Measurements from ENCODE around the gene CAMSAP1. TPM values are rescaled to one million over a fixed set of nuclear protein-coding genes. Genes with fewer than 3 reads are reported as not detected.

CAMSAP1 gene
- polyA plus RNA-seq, 2 donors, result 14.0 to 18.4 TPM

GRCh38 chr9:135798263-135798585 is 109.1 kb downstream of the CAMSAP1 start:
- Histone ChIP-seq H3K4me3 (ENCODE audit: low read depth in 1 of 2, low read length in 2 of 2) (no peak overlapping the region), H3K27ac (ENCODE audit: low read depth in 2 of 2, low read length in 1 of 2) (no peak overlapping the region), H3K4me1 (ENCODE audit: control insufficient read depth in 2 of 2, insufficient read depth in 2 of 2, low read length in 1 of 2) (peaks cover 0 to 3% of the 10 kb centered on the region in 2 donors), H3K27me3 (ENCODE audit: control insufficient read depth in 1 of 2, insufficient read depth in 2 of 2, low read length in 2 of 2) (no peaks in the 10 kb centered on the region), H3K36me3 (ENCODE audit: control insufficient read depth in 2 of 2, insufficient read depth in 2 of 2, low read length in 1 of 2) (peaks cover 0 to 2% of the 10 kb centered on the region in 2 donors), H3K9me3 (ENCODE audit: control insufficient read depth in 2 of 2, insufficient read depth in 1 of 2, low read depth in 1 of 2, low read length in 1 of 2) (no peaks in the 10 kb centered on the region)
- WGBS, 2 donors, result 77 to 82% methylated on average over 10 of the region's 10 CpGs

GRCh38 chr9:135797507-135798262 is 109.7 kb downstream of the CAMSAP1 start:
- H3K9me3 ChIP-seq (ENCODE audit: control insufficient read depth in 2 of 2, insufficient read depth in 1 of 2, low read depth in 1 of 2, low read length in 1 of 2), result no peaks in the 10 kb centered on the region
- 40 to 41% methylated on average over 24 of the region's 24 CpGs for WGBS, 2 donors
- H3K36me3 ChIP-seq (ENCODE audit: control insufficient read depth in 2 of 2, insufficient read depth in 2 of 2, low read length in 1 of 2), result peaks cover 0 to 2% of the 10 kb centered on the region in 2 donors
- H3K4me1 ChIP-seq (ENCODE audit: control insufficient read depth in 2 of 2, insufficient read depth in 2 of 2, low read length in 1 of 2), result peaks cover 0 to 3% of the 10 kb centered on the region in 2 donors
- H3K4me3 ChIP-seq (ENCODE audit: low read depth in 1 of 2, low read length in 2 of 2), result no peak overlapping the region
- no peak overlapping the region for H3K27ac ChIP-seq (ENCODE audit: low read depth in 2 of 2, low read length in 1 of 2)
- no peaks in the 10 kb centered on the region for H3K27me3 ChIP-seq (ENCODE audit: control insufficient read depth in 1 of 2, insufficient read depth in 2 of 2, low read length in 2 of 2)

GRCh38 chr9:135796784-135797485 is 110.4 kb downstream of the CAMSAP1 start:
- Histone ChIP-seq H3K4me3 (ENCODE audit: low read depth in 1 of 2, low read length in 2 of 2) (no peak overlapping the region), H3K27ac (ENCODE audit: low read depth in 2 of 2, low read length in 1 of 2) (no peak overlapping the region), H3K36me3 (ENCODE audit: control insufficient read depth in 2 of 2, insufficient read depth in 2 of 2, low read length in 1 of 2) (peaks cover 0 to 2% of the 10 kb centered on the region in 2 donors), H3K9me3 (ENCODE audit: control insufficient read depth in 2 of 2, insufficient read depth in 1 of 2, low read depth in 1 of 2, low read length in 1 of 2) (no peaks in the 10 kb centered on the region), H3K27me3 (ENCODE audit: control insufficient read depth in 1 of 2, insufficient read depth in 2 of 2, low read length in 2 of 2) (no peaks in the 10 kb centered on the region), H3K4me1 (ENCODE audit: control insufficient read depth in 2 of 2, insufficient read depth in 2 of 2, low read length in 1 of 2) (peaks cover 0 to 3% of the 10 kb centered on the region in 2 donors)
- 56 to 65% methylated on average over 18 to 22 of the region's 22 CpGs for WGBS, 2 donors

GRCh38 chr9:135795391-135795790 is 112.0 kb downstream of the CAMSAP1 start:
- 83 to 85% methylated on average over 4 of the region's 4 CpGs for WGBS, 2 donors
- Histone ChIP-seq H3K36me3 (ENCODE audit: control insufficient read depth in 2 of 2, insufficient read depth in 2 of 2, low read length in 1 of 2) (peaks cover 0 to 2% of the 10 kb centered on the region in 2 donors), H3K4me1 (ENCODE audit: control insufficient read depth in 2 of 2, insufficient read depth in 2 of 2, low read length in 1 of 2) (peaks cover 0 to 3% of the 10 kb centered on the region in 2 donors), H3K27ac (ENCODE audit: low read depth in 2 of 2, low read length in 1 of 2) (no peak overlapping the region), H3K9me3 (ENCODE audit: control insufficient read depth in 2 of 2, insufficient read depth in 1 of 2, low read depth in 1 of 2, low read length in 1 of 2) (no peaks in the 10 kb centered on the region), H3K4me3 (ENCODE audit: low read depth in 1 of 2, low read length in 2 of 2) (no peak overlapping the region), H3K27me3 (ENCODE audit: control insufficient read depth in 1 of 2, insufficient read depth in 2 of 2, low read length in 2 of 2) (no peaks in the 10 kb centered on the region)

- 82 to 85% methylated on average over 15 of the region's 15 CpGs for WGBS, 2 donors
- H3K4me3 ChIP-seq (ENCODE audit: low read depth in 1 of 2, low read length in 2 of 2), result no peak overlapping the region
- H3K27me3 ChIP-seq (ENCODE audit: control insufficient read depth in 1 of 2, insufficient read depth in 2 of 2, low read length in 2 of 2), result no peaks in the 10 kb centered on the region
- peaks cover 0 to 3% of the 10 kb centered on the region in 2 donors for H3K4me1 ChIP-seq (ENCODE audit: control insufficient read depth in 2 of 2, insufficient read depth in 2 of 2, low read length in 1 of 2)
- peaks cover 0 to 2% of the 10 kb centered on the region in 2 donors for H3K36me3 ChIP-seq (ENCODE audit: control insufficient read depth in 2 of 2, insufficient read depth in 2 of 2, low read length in 1 of 2)
- H3K9me3 ChIP-seq (ENCODE audit: control insufficient read depth in 2 of 2, insufficient read depth in 1 of 2, low read depth in 1 of 2, low read length in 1 of 2), result no peaks in the 10 kb centered on the region
- H3K27ac ChIP-seq (ENCODE audit: low read depth in 2 of 2, low read length in 1 of 2), result no peak overlapping the region
Measured at GRCh38 chr9:135794361-135794885, 112.9 kb downstream of the CAMSAP1 start.

- H3K9me3 ChIP-seq (ENCODE audit: control insufficient read depth in 2 of 2, insufficient read depth in 1 of 2, low read depth in 1 of 2, low read length in 1 of 2), result no peaks in the 10 kb centered on the region
- H3K4me3 ChIP-seq (ENCODE audit: low read depth in 1 of 2, low read length in 2 of 2), result no peak overlapping the region
- WGBS, 2 donors, result 77 to 88% methylated on average over 7 of the region's 7 CpGs
- no peaks in the 10 kb centered on the region for H3K36me3 ChIP-seq (ENCODE audit: control insufficient read depth in 2 of 2, insufficient read depth in 2 of 2, low read length in 1 of 2)
- no peaks in the 10 kb centered on the region for H3K27me3 ChIP-seq (ENCODE audit: control insufficient read depth in 1 of 2, insufficient read depth in 2 of 2, low read length in 2 of 2)
- peaks cover 0 to 3% of the 10 kb centered on the region in 2 donors for H3K4me1 ChIP-seq (ENCODE audit: control insufficient read depth in 2 of 2, insufficient read depth in 2 of 2, low read length in 1 of 2)
- no peak overlapping the region for H3K27ac ChIP-seq (ENCODE audit: low read depth in 2 of 2, low read length in 1 of 2)
Measured at GRCh38 chr9:135794057-135794335, 113.3 kb downstream of the CAMSAP1 start.

GRCh38 chr9:135793221-135794056 is 113.9 kb downstream of the CAMSAP1 start:
- H3K27me3 ChIP-seq (ENCODE audit: control insufficient read depth in 1 of 2, insufficient read depth in 2 of 2, low read length in 2 of 2), result no peaks in the 10 kb centered on the region
- H3K27ac ChIP-seq (ENCODE audit: low read depth in 2 of 2, low read length in 1 of 2), result no peak overlapping the region
- WGBS, 2 donors, result 77 to 84% methylated on average over 15 to 16 of the region's 16 CpGs
- no peaks in the 10 kb centered on the region for H3K36me3 ChIP-seq (ENCODE audit: control insufficient read depth in 2 of 2, insufficient read depth in 2 of 2, low read length in 1 of 2)
- H3K9me3 ChIP-seq (ENCODE audit: control insufficient read depth in 2 of 2, insufficient read depth in 1 of 2, low read depth in 1 of 2, low read length in 1 of 2), result no peaks in the 10 kb centered on the region
- peaks cover 0 to 3% of the 10 kb centered on the region in 2 donors for H3K4me1 ChIP-seq (ENCODE audit: control insufficient read depth in 2 of 2, insufficient read depth in 2 of 2, low read length in 1 of 2)
- no peak overlapping the region for H3K4me3 ChIP-seq (ENCODE audit: low read depth in 1 of 2, low read length in 2 of 2)

GRCh38 chr9:135792268-135793128 is 114.8 kb downstream of the CAMSAP1 start:
- 77 to 78% methylated on average over 31 of the region's 31 CpGs for WGBS, 2 donors
- Histone ChIP-seq H3K9me3 (ENCODE audit: control insufficient read depth in 2 of 2, insufficient read depth in 1 of 2, low read depth in 1 of 2, low read length in 1 of 2) (no peaks in the 10 kb centered on the region), H3K27me3 (ENCODE audit: control insufficient read depth in 1 of 2, insufficient read depth in 2 of 2, low read length in 2 of 2) (no peaks in the 10 kb centered on the region), H3K36me3 (ENCODE audit: control insufficient read depth in 2 of 2, insufficient read depth in 2 of 2, low read length in 1 of 2) (no peaks in the 10 kb centered on the region), H3K4me3 (ENCODE audit: low read depth in 1 of 2, low read length in 2 of 2) (no peak overlapping the region), H3K27ac (ENCODE audit: low read depth in 2 of 2, low read length in 1 of 2) (no peak overlapping the region), H3K4me1 (ENCODE audit: control insufficient read depth in 2 of 2, insufficient read depth in 2 of 2, low read length in 1 of 2) (peaks cover 0 to 3% of the 10 kb centered on the region in 2 donors)
